ENCODE data around the gene CWH43.

The CWH43 gene

GRCh38 chr4:48991357-48991756 is 5.3 kb downstream of the CWH43 start:
- TF ChIP-seq CTCF (IDR thresholded peaks at IDR 0.05; ENCODE audit: low read depth, low read length) = no peak
- no peak overlapping the region for H3K4me3 ChIP-seq (ENCODE audit: low read depth, low read length)

- TF ChIP-seq CTCF (IDR thresholded peaks at IDR 0.05; ENCODE audit: low read depth, low read length) = no peak
- no peak overlapping the region for H3K4me3 ChIP-seq (ENCODE audit: low read depth, low read length)
Measured at GRCh38 chr4:48997962-48998361, 11.9 kb downstream of the CWH43 start.

GRCh38 chr4:48998440-48998839 is 12.4 kb downstream of the CWH43 start:
- H3K4me3 ChIP-seq (ENCODE audit: low read depth, low read length) = no peak overlapping the region
- no peak for TF ChIP-seq CTCF (IDR thresholded peaks at IDR 0.05; ENCODE audit: low read depth, low read length)

GRCh38 chr4:49000806-49001205 is 14.7 kb downstream of the CWH43 start:
- no peak overlapping the region for H3K4me3 ChIP-seq (ENCODE audit: low read depth, low read length)
- TF ChIP-seq CTCF (IDR thresholded peaks at IDR 0.05; ENCODE audit: low read depth, low read length) = no peak

GRCh38 chr4:49002931-49003330 is 16.9 kb downstream of the CWH43 start:
- TF ChIP-seq CTCF (IDR thresholded peaks at IDR 0.05; ENCODE audit: low read depth, low read length) = no peak
- H3K4me3 ChIP-seq (ENCODE audit: low read depth, low read length) = no peak overlapping the region

- H3K4me3 ChIP-seq (ENCODE audit: low read depth, low read length) = no peak overlapping the region
- no peak for TF ChIP-seq CTCF (IDR thresholded peaks at IDR 0.05; ENCODE audit: low read depth, low read length)
Measured at GRCh38 chr4:49018718-49019295, 32.7 kb downstream of the CWH43 start.

GRCh38 chr4:49032440-49033161 is 46.5 kb downstream of the CWH43 start:
- H3K4me3 ChIP-seq (ENCODE audit: low read depth, low read length) = no peak overlapping the region
- TF ChIP-seq CTCF (IDR thresholded peaks at IDR 0.05; ENCODE audit: low read depth, low read length) = 0 out of 2 replicates have a peak, but pooled peaks have one; percentile 48

All from WI38 (cell line).